GM18505 (cell line): Measurements from ENCODE around the gene SLC51B.

Experiments
- ATAC-seq: cut with Tn5 transposase; IDR thresholded peaks from one replicate; pipeline ENCODE4 v1.9.1; 2021; ENCODE audit not compliant: unreplicated experiment
- POLR2A ChIP-seq: IDR thresholded peaks from 4 replicates; pipeline ENCODE4 v1.6.1; 2011; ENCODE audit warnings: borderline replicate concordance; ENCODE audit not compliant: insufficient read depth, insufficient read length; ENCODE audit errors: extremely low read depth

The SLC51B gene

GRCh38 chr15:65056106-65056505 lies 10.9 kb downstream of the SLC51B start:
- no peak for ATAC-seq
- TF ChIP-seq POLR2A, result no peak

DNA sequence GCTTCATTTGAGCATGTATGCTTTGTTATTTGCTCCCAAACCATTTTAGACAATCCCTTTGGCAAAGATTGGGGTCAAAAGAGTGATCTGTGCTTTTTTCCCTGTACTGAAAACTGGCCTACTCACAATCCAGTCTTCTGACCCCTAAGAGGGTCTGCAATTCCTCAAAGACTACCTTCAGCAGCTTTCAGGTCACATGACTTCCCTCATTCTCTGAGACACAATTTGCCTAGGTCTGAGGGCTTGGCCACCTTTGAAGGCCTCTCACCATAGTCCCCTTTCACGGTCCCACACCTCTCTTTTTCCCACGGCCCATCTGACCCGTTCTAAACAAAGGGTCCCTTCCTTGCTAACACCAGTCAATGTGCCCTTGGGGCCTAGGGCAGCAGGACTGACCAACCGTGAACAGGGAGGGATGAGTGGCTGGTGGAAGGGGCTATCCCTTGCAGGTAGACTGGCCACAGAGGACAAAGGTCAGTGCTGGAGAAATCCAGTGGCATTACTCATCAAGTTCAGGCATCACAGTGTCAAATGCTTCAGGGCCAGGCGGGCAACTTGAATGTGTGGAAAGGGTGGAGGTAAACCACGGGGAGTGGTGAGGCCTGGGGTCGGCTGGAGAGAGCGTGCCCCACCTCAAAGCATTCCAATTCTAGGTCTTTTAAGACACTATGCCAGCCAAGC lies 11.8 kb downstream of the SLC51B start:
- no peak for TF ChIP-seq POLR2A
- no peak for ATAC-seq

DNA sequence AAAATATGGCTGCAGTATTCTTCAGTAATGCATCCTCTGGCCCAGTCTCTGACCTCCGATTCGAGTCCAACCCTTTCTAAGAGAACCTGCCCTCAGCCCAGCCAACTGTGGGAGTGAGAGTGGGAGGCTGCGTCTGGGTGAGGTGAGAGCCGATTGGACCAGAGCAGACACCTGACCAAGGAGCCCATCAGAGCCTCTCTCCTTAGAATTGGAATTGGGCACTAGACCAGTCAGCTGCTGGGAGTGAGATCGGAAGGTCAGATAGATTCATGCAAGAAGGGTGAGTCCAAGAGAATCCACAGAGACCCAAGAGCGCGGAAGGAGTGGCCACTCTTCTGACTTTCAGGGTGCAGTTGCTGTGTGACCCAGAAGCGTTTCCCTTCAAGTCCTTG lies 12.4 kb downstream of the SLC51B start:
- ATAC-seq, result no peak
- no peak for TF ChIP-seq POLR2A

GRCh38 chr15:65058394-65059368 lies 13.5 kb downstream of the SLC51B start:
- no peak for ATAC-seq
- TF ChIP-seq POLR2A, result no peak

DNA sequence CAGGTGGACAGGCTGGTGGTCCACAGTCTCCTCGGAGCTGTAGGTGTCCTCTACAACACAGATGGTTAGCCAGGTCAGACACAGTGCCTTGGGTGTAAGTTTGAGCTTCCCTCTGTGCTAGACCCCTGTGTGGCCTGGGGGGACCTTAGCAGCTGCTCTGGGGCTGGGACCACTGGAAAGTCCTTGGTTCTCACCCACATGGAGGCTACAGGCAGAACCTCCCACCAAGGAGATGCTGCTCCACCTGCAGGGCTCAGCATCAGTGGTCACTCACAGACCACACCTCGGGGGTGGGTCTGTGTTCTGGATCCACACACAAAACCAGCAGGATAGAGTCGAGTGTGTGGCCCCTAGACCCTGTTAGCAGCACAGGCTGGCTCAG lies 14.2 kb downstream of the SLC51B start:
- ATAC-seq, result no peak
- no peak for TF ChIP-seq POLR2A

DNA sequence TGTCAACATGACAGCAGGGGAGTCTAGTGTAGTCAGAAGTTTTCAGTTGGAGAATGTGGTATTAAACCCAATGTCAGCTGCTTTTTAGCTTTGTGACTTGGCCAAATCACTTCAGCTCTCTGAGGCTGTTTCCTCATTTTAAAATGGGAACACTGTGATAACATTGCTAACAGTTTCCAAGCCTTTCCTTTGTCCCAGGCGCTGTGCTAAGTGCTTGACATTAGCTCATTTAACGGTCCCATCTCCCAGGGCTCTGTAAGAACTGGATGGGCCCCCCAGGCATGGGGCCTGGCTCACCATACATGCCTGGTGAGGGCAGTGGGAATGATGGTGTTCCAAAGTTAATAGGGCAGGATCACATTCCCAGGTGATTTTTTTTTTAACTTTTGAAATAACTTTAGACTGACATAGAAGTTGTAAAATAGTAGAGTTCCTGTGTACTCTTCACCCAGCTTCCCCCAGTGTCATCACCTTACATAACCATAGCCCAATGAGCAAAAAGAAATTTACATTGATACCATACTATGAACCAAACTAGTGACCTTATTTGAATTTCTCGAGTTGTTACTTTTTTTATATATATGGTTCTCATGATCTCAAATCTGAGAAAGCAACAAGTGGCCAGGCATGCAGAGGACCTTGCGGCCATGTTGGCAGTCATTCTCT lies 14.9 kb downstream of the SLC51B start:
- no peak for ATAC-seq
- TF ChIP-seq POLR2A, result no peak

- no peak for ATAC-seq
- TF ChIP-seq POLR2A, result no peak
Observed at GRCh38 chr15:65060641-65061397, 15.6 kb downstream of the SLC51B start.

- no peak for ATAC-seq
- no peak for TF ChIP-seq POLR2A
Observed at GRCh38 chr15:65062061-65062460, 16.9 kb downstream of the SLC51B start.

GRCh38 chr15:65062726-65063125 lies 17.5 kb downstream of the SLC51B start:
- ATAC-seq, result no peak
- no peak for TF ChIP-seq POLR2A

DNA sequence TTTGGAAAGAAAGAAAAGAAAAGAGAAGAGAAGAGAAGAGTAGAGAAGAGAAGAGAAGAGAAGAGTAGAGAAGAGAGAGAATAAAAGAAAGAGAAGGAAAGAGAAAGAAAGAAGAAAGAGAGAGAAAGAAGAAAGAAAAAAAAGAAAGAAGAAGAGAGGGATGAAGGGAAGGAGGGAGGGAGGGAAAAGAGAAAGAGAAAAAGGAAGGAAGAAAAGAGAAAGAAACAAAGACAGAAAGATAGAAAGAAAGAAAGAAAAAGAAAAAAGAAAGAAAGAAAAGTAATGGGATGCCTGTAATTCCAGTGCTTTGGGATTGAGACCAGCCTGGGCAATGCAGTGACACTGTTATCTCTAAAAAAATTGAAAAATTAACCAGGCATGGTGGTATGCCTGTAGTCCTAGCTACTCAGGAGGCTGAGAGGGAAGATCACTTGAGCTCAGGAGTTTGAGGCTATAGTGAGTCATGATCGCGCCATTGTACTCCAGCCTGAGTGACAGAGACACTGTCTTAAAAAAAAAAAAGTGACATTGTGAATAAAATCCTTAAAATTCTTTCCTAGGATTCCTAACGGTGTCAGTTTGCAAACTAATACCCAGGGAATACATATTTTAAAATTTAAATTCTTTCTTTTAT lies 20.9 kb downstream of the SLC51B start:
- no peak for ATAC-seq
- no peak for TF ChIP-seq POLR2A

GRCh38 chr15:65066635-65067316 lies 21.6 kb downstream of the SLC51B start:
- TF ChIP-seq POLR2A, result no peak
- ATAC-seq, result no peak

- TF ChIP-seq POLR2A, result no peak
- no peak for ATAC-seq
Observed at GRCh38 chr15:65067317-65067644, 22.1 kb downstream of the SLC51B start.
